LHCN-M2 (cell line): ENCODE results near the gene ARL5C. TPM values are rescaled to one million over a fixed set of nuclear protein-coding genes. Genes with fewer than 3 reads are reported as not detected.
A peak's percentile ranks its signal among the peaks of the same experiment; 100 is the strongest.

ENCODE experiments used
- DNase-seq: peaks from one replicate; pipeline ENCODE4 v3.0.0-alpha.2; 2012; ENCODE audit warnings: low read depth
- total RNA-seq: library from RNA; depleted of rRNA; stranded (reverse); fragments of >200 nt; gene quantifications from 2 replicates; pipeline ENCODE4 v1.2.3, GENCODE V29; 2014

Gene ARL5C
- total RNA-seq, 1 experiment from 2014 or later = not detected

DNA sequence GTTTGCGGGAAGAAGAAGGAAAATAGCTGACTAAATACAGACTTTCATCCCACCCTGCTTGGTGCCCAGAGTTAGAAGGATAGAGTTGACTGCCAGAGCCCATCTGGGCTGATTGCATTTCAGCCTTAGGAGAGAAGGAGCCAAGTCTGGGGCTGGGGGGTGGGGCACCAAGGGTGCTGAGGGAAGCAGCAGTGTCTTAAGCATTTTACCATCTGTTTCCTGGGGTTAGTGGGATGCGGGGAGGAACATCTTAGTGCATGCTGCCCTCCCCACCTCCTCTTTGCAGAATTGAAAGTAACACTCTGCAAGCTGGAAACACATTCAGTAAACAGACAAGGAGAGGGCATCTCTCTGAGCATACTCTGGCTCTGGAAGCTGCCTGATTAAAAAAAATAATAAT is 1.5 kb upstream of the ARL5C start:
- no peak for DNase-seq

DNA sequence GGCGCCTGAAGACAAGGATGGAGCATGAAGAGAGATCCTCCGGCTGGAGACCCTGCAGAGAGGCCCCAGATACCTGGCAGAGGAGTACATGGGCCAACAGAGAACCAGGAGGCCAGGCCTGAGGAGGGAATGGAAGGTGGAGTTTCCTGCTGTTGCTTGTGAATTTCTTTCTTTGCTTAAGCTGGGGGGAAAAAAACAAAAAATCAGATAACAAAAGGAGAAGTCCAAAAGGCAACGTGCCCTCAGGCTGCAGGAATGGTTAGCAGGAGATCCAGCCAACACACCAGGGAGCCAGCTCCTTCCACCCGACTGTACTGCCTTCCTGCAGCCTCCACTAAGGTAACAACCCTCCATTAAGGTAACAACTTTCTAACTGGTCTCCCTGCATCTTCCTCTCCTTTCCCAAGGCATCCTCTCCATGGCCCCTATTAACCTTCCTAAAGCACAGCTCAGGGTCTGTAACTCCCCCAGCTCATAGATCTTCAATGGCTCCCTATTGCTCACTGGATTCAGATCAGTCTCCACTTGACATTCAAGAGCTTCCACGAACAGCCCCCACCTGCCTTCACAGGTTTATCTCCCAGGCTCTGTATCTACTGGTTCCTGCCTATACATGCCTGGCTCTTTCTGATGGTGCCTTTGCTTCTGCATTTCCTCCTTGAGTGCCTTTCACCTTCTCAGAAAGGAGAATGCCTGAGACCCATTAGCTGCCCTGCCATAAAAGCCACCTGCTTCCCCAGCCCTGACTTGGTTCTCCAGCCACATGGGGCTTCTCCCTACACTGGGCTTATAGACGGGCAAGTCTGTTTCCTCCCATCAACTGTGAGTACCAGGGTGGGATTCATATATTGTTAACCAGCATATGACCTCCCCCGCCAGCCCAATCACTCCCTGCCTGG is 725 bp upstream of the ARL5C start:
- DNase-seq = no peak

GRCh38 chr17:39165178-39165840 is 652 bp downstream of the ARL5C start:
- no peak for DNase-seq

DNA sequence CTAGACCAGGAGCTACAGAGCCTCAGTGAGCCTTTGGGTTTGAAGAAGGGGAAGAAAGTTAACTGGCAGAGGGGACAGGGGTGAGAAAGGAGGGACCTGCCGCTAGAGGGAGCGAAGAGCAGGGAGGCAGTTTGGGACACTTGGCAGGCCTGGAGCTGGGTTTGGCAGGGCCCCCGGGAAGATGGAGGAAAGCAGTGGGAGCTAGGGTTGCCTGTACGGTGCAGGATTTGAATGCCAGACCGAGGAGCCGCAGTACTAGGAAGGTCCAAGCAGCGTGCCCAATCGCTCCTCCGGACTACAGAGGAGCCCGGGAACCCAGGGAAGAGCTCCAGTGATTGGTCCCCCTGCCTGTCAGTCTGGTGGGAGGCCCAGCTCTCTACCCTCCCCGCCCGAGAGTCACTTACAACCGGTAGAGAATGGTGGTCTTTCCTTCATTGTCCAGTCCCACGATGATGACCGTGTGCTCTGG is 1.3 kb downstream of the ARL5C start:
- peak; percentile 89 for DNase-seq

GRCh38 chr17:39161962-39162361 is 4.0 kb downstream of the ARL5C start:
- DNase-seq = no peak

DNA sequence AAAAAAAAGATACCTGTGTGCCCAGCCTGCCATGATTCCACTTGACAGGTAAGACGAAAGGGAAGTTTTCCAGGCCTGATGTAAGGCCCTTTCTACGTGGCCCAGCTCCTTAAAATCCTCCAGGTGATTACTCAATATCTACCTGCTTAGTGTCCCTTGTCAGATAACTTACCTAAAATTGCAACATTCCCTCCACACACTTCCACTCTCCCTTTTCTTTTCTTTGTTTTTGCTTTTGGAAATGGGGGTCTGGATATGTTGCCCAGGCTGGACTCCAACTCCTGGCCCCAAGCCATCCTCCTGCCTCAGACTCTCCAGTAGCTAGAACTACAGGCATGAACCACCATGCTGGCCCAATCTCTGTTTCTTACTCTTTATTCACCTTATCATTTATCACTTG is 7.3 kb downstream of the ARL5C start:
- no peak for DNase-seq

GRCh38 chr17:39156491-39156890 is 9.5 kb downstream of the ARL5C start:
- DNase-seq = no peak

GRCh38 chr17:39155654-39156053 is 10.3 kb downstream of the ARL5C start:
- DNase-seq = no peak

DNA sequence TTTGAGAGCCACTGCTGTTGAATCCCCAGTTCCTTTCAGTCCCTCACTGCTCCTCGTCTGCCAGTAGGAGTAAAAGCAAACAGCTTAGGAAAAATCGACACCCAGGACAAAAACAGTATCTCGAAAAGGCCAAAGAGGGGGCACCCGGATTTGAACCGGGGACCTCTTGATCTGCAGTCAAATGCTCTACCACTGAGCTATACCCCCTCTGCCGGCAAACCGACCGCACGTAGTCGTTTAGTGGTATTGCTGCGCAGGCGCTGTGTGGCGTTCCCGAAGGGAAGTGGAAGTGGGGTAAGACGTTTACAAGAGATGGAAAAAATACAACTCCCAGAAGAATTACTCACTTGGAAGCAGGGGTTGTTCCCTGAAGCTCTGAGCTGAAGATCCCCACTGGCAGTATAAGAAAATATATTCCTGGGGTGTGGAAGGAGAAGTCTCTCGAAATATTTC is 12.3 kb downstream of the ARL5C start:
- peak; percentile 91 for DNase-seq

DNA sequence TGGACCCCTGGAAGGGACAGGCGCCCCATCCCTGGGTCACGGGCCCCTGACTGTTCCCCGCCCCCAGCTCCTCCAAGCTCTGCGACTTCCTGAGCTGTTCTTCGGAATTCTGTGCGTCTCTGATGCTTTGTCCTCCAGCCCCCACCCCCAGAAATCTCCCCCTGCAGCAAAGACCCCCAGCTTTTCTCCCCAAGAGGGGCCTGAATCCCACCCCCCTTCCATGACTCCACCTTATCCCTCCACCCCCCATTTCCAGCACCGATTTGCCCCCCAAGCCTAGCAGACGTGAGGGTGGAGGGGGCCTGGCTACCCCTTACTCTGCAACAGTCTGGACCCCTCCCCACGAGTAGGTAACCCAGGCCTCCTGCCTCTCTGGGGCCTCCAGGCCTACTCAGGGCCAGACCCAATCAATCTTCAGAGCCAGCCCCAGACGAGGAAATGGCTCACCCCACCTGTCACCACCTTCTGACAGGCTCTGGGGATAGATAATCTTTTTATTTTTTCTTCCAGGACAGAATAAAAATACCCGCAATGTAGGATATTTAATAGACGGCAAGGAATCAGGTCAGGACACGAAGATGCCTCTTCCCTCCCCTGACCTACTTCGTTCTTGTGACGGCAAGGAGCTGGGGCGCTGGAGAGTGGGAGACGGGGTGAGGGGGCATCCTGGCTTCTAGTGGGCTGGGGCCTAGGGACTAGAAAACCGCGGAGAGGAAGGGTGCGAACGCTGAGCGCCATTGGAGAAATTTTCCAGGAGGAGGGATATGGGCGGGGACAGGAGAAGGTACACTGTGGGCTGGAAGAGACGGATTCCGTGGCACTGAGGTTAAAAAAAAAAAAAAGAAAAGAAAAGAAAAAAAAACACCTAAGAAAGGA is 13.8 kb downstream of the ARL5C start:
- no peak for DNase-seq

- DNase-seq = no peak
Observed at GRCh38 chr17:39151150-39151942, 14.6 kb downstream of the ARL5C start, which contains the start of gene PLXDC1. TSS of gene PLXDC1 (minus strand) at chr17:39151637. CDS start at chr17:39151437, 200 bp downstream.

GRCh38 chr17:39150795-39151149 is 15.2 kb downstream of the ARL5C start:
- DNase-seq = no peak

GRCh38 chr17:39150104-39150634 is 15.8 kb downstream of the ARL5C start:
- DNase-seq = no peak

DNA sequence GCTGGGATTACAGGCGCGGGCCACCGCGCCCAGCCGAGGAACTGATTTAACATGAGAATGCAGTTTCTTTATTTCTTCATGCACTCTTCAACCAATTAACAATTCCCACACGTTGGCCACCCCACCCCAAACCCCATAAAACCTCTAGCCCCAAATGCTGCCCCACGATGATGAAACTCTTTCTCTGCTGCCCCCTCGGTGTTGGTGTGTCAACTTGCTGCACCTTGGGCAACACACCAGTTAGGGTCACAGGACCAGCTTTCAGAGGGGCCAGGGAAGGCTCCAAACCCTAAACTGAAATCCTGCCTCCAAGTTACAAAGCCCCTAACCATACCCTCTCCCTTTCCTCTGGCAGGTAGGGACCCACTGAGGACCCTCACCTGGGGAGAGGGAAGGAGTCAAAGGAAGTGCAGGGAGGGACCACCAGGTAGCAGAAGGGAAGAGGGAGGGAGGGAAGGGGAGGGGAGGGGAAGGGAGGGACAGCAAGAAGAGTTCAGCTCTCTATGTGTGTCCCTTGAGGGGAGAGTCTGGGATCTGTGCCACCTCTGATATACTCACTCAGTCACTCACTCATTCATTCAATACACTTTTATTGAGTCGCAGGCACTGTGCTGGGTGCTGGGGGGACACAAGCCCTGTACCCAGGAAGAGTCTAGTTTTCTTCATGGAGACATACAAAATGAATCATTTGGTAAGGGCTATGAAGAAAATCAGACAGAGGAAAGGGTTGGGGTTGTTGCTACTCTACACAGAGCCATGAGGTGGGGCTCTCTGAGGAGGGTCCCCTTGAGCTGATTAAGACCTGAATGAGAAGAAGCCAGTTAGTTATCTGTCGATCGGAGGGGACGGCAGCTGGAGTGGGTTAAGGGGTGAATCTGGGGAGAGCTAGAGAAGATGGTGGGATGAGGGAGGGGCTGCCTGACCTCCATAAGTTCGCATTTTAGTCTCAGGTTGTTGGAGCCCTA is 18.5 kb downstream of the ARL5C start:
- no peak for DNase-seq

DNA sequence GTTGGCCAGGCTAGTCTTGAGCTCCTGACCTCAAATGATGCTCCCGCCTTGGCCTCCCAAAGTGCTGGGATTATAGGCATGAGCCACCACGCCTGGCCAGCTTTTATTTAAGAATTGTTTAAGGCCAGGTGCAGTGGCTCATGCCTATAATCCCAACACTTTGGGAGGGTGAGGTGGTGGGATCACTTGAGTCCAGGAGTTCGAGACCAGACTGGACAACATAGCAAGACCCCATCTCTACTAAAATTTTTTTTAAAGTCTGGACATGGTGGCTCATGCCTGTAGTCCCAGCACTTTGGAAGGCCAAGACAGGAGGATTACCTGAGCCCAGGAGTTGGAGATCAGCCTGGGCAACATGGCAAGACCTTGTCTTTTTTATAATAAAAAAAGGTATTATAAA is 19.7 kb downstream of the ARL5C start:
- DNase-seq = no peak

GRCh38 chr17:39145143-39145542 is 20.8 kb downstream of the ARL5C start:
- DNase-seq = no peak

GRCh38 chr17:39144416-39144840 is 21.5 kb downstream of the ARL5C start:
- peak; percentile 92 for DNase-seq

- DNase-seq = no peak
Observed at GRCh38 chr17:39143552-39144093, 22.3 kb downstream of the ARL5C start.
